Effector memory CD4-positive, alpha-beta T cell (primary cell): Measurements from ENCODE around the gene KCTD14.
"Not testable (repeated sequence)": the region's sequence is repeated elsewhere in the genome, so short reads cannot be mapped to it uniquely, and the experiment has no call there.

ENCODE experiments used
- DNase-seq, 3 donors: peaks; one replicate each; pipeline ENCODE4 v3.0.0-alpha.2; 2020
- H3K27ac ChIP-seq: 2 replicates; pipeline ENCODE4 v1.7.0; 2013; ENCODE audit warnings: mild to moderate bottlenecking, low read length, moderate library complexity; ENCODE audit not compliant: insufficient read depth, poor library complexity, severe bottlenecking
- H3K27me3 ChIP-seq: replicated peaks from 2 replicates; pipeline ENCODE4 v1.7.0; 2013; ENCODE audit warnings: mild to moderate bottlenecking, low read length; ENCODE audit not compliant: insufficient read depth, control insufficient read depth, poor library complexity, severe bottlenecking
- H3K36me3 ChIP-seq: 2 replicates; pipeline ENCODE4 v1.7.0; 2013; ENCODE audit warnings: mild to moderate bottlenecking, low read length, moderate library complexity; ENCODE audit not compliant: control insufficient read depth, insufficient read depth
- H3K4me1 ChIP-seq: 2 replicates; pipeline ENCODE4 v1.7.0; 2013; ENCODE audit warnings: low read length, mild to moderate bottlenecking; ENCODE audit not compliant: control insufficient read depth, insufficient read depth, poor library complexity, severe bottlenecking
- H3K4me3 ChIP-seq: 2 replicates; pipeline ENCODE4 v1.7.0; 2013; ENCODE audit warnings: low read length, low read depth, mild to moderate bottlenecking; ENCODE audit not compliant: insufficient read depth, poor library complexity, severe bottlenecking
- H3K9me3 ChIP-seq: 2 replicates; pipeline ENCODE4 v1.7.0; 2013; ENCODE audit warnings: mild to moderate bottlenecking, low read length, moderate library complexity; ENCODE audit not compliant: control insufficient read depth

Gene KCTD14

GRCh38 chr11:78062671-78063070, 39.6 kb upstream of the KCTD14 start:
- no peak overlapping the region for H3K4me3 ChIP-seq
- no peaks in the 10 kb centered on the region for H3K9me3 ChIP-seq
- H3K27ac ChIP-seq = no peak overlapping the region
- H3K4me1 ChIP-seq = no peaks in the 10 kb centered on the region
- H3K27me3 ChIP-seq = no peaks in the 10 kb centered on the region
- no peaks in the 10 kb centered on the region for H3K36me3 ChIP-seq
- no peak for DNase-seq

GRCh38 chr11:78061921-78062311, 38.8 kb upstream of the KCTD14 start:
- H3K4me3 ChIP-seq = no peak overlapping the region
- no peaks in the 10 kb centered on the region for H3K9me3 ChIP-seq
- H3K36me3 ChIP-seq = no peaks in the 10 kb centered on the region
- H3K27me3 ChIP-seq = no peaks in the 10 kb centered on the region
- H3K4me1 ChIP-seq = no peaks in the 10 kb centered on the region
- no peak overlapping the region for H3K27ac ChIP-seq
- DNase-seq = no peak

GRCh38 chr11:78061088-78061920, 38.2 kb upstream of the KCTD14 start:
- no peaks in the 10 kb centered on the region for H3K4me1 ChIP-seq
- no peaks in the 10 kb centered on the region for H3K36me3 ChIP-seq
- no peak overlapping the region for H3K4me3 ChIP-seq
- no peak overlapping the region for H3K27ac ChIP-seq
- DNase-seq = no peak
- H3K9me3 ChIP-seq = no peaks in the 10 kb centered on the region
- no peaks in the 10 kb centered on the region for H3K27me3 ChIP-seq

- no peaks in the 10 kb centered on the region for H3K4me1 ChIP-seq
- DNase-seq = no peak
Observed at GRCh38 chr11:78060533-78060932, 37.5 kb upstream of the KCTD14 start.

GRCh38 chr11:78059749-78060328, 36.8 kb upstream of the KCTD14 start:
- not testable (repeated sequence) for DNase-seq

More at GRCh38 chr11:78060533-78060932, 37.5 kb upstream of the KCTD14 start:
- H3K4me3 ChIP-seq = no peak overlapping the region
- H3K27me3 ChIP-seq = no peaks in the 10 kb centered on the region
- no peaks in the 10 kb centered on the region for H3K9me3 ChIP-seq
- no peak overlapping the region for H3K27ac ChIP-seq
- H3K36me3 ChIP-seq = no peaks in the 10 kb centered on the region

GRCh38 chr11:78057462-78058055, 34.5 kb upstream of the KCTD14 start:
- Histone ChIP-seq H3K27me3 (no peaks in the 10 kb centered on the region), H3K36me3 (no peaks in the 10 kb centered on the region), H3K4me3 (no peak overlapping the region), H3K9me3 (no peaks in the 10 kb centered on the region), H3K27ac (no peak overlapping the region), H3K4me1 (no peaks in the 10 kb centered on the region)
- no peak for DNase-seq

More at GRCh38 chr11:78059749-78060328, 36.8 kb upstream of the KCTD14 start:
- not testable (repeated sequence) for H3K27me3 ChIP-seq, H3K4me1 ChIP-seq, H3K9me3 ChIP-seq, H3K27ac ChIP-seq, H3K4me3 ChIP-seq, H3K36me3 ChIP-seq

- Histone ChIP-seq H3K4me1 (no peaks in the 10 kb centered on the region), H3K36me3 (no peaks in the 10 kb centered on the region), H3K9me3 (no peaks in the 10 kb centered on the region), H3K27me3 (no peaks in the 10 kb centered on the region), H3K4me3 (no peak overlapping the region), H3K27ac (no peak overlapping the region)
- no peak for DNase-seq
Observed at GRCh38 chr11:78056093-78056492, 33.0 kb upstream of the KCTD14 start.

GRCh38 chr11:78054971-78055370, 31.9 kb upstream of the KCTD14 start:
- no peaks in the 10 kb centered on the region for H3K36me3 ChIP-seq
- H3K9me3 ChIP-seq = no peaks in the 10 kb centered on the region
- no peak overlapping the region for H3K27ac ChIP-seq
- H3K27me3 ChIP-seq = no peaks in the 10 kb centered on the region
- no peak overlapping the region for H3K4me3 ChIP-seq
- no peaks in the 10 kb centered on the region for H3K4me1 ChIP-seq
- DNase-seq = no peak

- Histone ChIP-seq H3K36me3 (no peaks in the 10 kb centered on the region), H3K27ac (no peak overlapping the region), H3K4me1 (peaks cover 2% of the 10 kb centered on the region), H3K9me3 (no peaks in the 10 kb centered on the region), H3K4me3 (no peak overlapping the region), H3K27me3 (no peaks in the 10 kb centered on the region)
- no peak for DNase-seq
Observed at GRCh38 chr11:78050964-78051831, 28.1 kb upstream of the KCTD14 start.
